HEK293T (cell line): ENCODE measurements around the gene ATP6V1A.

ENCODE experiments used
- ARNT ChIP-seq: fragments of 450-650 bp; IDR thresholded peaks from 2 replicates; pipeline ENCODE4 v1.6.1; 2017; ENCODE audit warnings: mild to moderate bottlenecking
- BHLHE40 ChIP-seq: fragments of 450-650 bp; IDR thresholded peaks from 2 replicates; pipeline ENCODE4 v1.6.1; 2016; ENCODE audit warnings: mild to moderate bottlenecking, moderate library complexity, borderline replicate concordance
- ELF4 ChIP-seq: fragments of 450-650 bp; IDR thresholded peaks from 2 replicates; pipeline ENCODE4 v1.6.1; 2017; ENCODE audit warnings: antibody characterized with exemption
- FOXA1 ChIP-seq: fragments of 450-650 bp; IDR thresholded peaks from 2 replicates; pipeline ENCODE4 v1.6.1; 2016; ENCODE audit warnings: mild to moderate bottlenecking
- FOXK2 ChIP-seq: fragments of 450-650 bp; IDR thresholded peaks from 2 replicates; pipeline ENCODE4 v1.6.1; 2016; ENCODE audit warnings: mild to moderate bottlenecking
- FOXM1 ChIP-seq: fragments of 450-650 bp; IDR thresholded peaks from 2 replicates; pipeline ENCODE4 v1.6.1; 2017; ENCODE audit warnings: mild to moderate bottlenecking, borderline replicate concordance
- LEF1 ChIP-seq: fragments of 450-650 bp; IDR thresholded peaks from 2 replicates; pipeline ENCODE4 v1.6.1; 2017; ENCODE audit warnings: mild to moderate bottlenecking, borderline replicate concordance
- SP1 ChIP-seq: fragments of 450-650 bp; IDR thresholded peaks from 2 replicates; pipeline ENCODE4 v1.6.1; 2017
- SUZ12 ChIP-seq: fragments of 450-650 bp; IDR thresholded peaks from 2 replicates; pipeline ENCODE4 v1.6.1; 2016; ENCODE audit warnings: mild to moderate bottlenecking
- ZNF384 ChIP-seq: fragments of 450-650 bp; IDR thresholded peaks from 2 replicates; pipeline ENCODE4 v1.6.1; 2016
- TF ChIP-seq, protein P1 (sequence below): fragments of 450-650 bp; IDR thresholded peaks from 2 replicates; pipeline ENCODE4 v1.6.1; 2016

GRCh38 chr3:113754494-113755159 lies 7.8 kb downstream of the ATP6V1A start:
- TF ChIP-seq FOXM1 (no peak), SUZ12 (no peak), ZNF384 (no peak), FOXA1 (no peak), SP1 (no peak), LEF1 (no peak), FOXK2 (no peak), ELF4 (no peak), BHLHE40 (no peak), ARNT (no peak)
- TF ChIP-seq, protein P1, sequence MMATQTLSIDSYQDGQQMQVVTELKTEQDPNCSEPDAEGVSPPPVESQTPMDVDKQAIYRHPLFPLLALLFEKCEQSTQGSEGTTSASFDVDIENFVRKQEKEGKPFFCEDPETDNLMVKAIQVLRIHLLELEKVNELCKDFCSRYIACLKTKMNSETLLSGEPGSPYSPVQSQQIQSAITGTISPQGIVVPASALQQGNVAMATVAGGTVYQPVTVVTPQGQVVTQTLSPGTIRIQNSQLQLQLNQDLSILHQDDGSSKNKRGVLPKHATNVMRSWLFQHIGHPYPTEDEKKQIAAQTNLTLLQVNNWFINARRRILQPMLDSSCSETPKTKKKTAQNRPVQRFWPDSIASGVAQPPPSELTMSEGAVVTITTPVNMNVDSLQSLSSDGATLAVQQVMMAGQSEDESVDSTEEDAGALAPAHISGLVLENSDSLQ: no peak
